Lower leg skin (tissue), 3 donors: ENCODE measurements around the gene CXCL9.
"Not testable (repeated sequence)": the region's sequence is repeated elsewhere in the genome, so short reads cannot be mapped to it uniquely, and the experiment has no call there.

Experiments
- CTCF ChIP-seq, 3 donors: fragments of 450-650 bp; IDR thresholded peaks; one replicate each; pipeline ENCODE4 v1.5.1; 2016; ENCODE audit warnings: antibody characterized with exemption in 3 of 3, mild to moderate bottlenecking in 3 of 3, moderate library complexity in 2 of 3
- POLR2A ChIP-seq, 2 donors: fragments of 450-650 bp; IDR thresholded peaks; one replicate each; pipeline ENCODE4 v1.6.1; 2016 to 2017; ENCODE audit warnings: antibody characterized with exemption in 2 of 2, mild to moderate bottlenecking in 1 of 2, moderate library complexity in 1 of 2

DNA sequence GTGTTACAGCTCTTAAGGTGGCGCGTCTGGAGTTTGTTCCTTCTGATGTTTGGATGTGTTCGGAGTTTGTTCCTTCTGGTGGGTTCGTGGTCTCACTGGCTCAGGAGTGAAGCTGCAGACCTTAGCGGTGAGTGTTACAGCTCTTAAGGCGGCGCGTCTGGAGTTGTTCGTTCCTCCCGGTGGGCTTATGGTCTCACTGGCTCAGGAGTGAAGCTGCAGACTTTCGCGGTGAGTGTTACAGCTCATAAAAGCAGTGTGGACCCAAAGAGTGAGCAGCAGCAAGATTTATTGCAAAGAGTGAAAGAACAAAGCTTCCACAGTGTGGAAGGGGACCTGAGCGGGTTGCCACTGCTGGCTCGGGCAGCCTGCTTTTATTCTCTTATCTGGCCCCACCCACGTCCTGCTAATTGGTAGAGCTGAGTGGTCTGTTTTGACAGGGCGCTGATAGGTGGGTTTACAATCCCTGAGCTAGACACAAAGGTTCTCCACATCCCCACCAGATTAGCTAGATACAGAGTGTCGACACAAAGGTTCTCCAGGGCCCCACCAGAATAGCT lies 42.6 kb upstream of the CXCL9 start:
- not testable (repeated sequence) for TF ChIP-seq CTCF, POLR2A (IDR thresholded peaks at IDR 0.05)
